PC-9 (cell line): Measurements from ENCODE around the gene UBXN10.

Experiments used
- EZH2 ChIP-seq: fragments of 200-600 bp; sonication (generic); IDR thresholded peaks from 2 replicates; pipeline ENCODE4 v1.8.0; 2017; ENCODE audit warnings: antibody characterized with exemption, low read depth
- TF ChIP-seq, protein P1 (sequence below): fragments of 200-600 bp; sonication (generic); conservative IDR thresholded peaks from 2 replicates; pipeline ENCODE4 v1.6.1; 2017; ENCODE audit warnings: mixed run types, antibody characterized with exemption, mild to moderate bottlenecking, moderate library complexity

DNA sequence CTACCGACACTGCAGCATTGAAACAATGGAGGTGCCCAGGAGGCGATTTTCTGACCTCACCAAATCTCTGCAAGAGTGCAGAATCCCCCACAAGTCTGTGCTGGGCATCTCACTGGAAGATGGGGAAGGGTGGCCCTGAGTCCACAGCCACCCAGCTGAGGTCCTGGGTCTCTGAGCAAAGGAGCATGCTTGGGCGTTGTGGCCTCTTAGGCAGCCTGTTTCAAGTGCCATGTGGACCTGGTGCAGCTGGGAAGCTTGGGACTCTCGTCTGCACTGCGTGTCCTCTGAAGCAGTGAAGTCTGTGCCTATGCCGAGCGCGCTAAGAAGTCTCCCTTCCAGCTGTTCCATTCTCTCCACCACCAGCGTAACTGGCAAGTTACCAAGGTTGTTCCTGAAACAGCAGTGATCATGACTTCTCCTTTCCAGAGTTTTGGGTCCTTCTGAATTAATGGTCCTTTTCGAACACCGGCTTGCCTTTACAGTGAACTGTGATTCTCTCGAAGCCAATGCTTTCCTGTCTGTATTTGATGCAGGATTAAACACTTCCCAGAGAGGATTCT is 5.5 kb downstream of the UBXN10 start:
- TF ChIP-seq, protein P1, sequence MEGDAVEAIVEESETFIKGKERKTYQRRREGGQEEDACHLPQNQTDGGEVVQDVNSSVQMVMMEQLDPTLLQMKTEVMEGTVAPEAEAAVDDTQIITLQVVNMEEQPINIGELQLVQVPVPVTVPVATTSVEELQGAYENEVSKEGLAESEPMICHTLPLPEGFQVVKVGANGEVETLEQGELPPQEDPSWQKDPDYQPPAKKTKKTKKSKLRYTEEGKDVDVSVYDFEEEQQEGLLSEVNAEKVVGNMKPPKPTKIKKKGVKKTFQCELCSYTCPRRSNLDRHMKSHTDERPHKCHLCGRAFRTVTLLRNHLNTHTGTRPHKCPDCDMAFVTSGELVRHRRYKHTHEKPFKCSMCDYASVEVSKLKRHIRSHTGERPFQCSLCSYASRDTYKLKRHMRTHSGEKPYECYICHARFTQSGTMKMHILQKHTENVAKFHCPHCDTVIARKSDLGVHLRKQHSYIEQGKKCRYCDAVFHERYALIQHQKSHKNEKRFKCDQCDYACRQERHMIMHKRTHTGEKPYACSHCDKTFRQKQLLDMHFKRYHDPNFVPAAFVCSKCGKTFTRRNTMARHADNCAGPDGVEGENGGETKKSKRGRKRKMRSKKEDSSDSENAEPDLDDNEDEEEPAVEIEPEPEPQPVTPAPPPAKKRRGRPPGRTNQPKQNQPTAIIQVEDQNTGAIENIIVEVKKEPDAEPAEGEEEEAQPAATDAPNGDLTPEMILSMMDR = no peak
- no peak for TF ChIP-seq EZH2
